HG03442 (cell line): ENCODE results near the gene HEBP2.
"Not testable (repeated sequence)": the region's sequence is repeated elsewhere in the genome, so short reads cannot be mapped to it uniquely, and the experiment has no call there.

ENCODE experiments used
- ATAC-seq: cut with Tn5 transposase; IDR thresholded peaks from one replicate; pipeline ENCODE4 v1.9.1; 2021; ENCODE audit warnings: mild to moderate bottlenecking, moderate library complexity; ENCODE audit not compliant: unreplicated experiment

The HEBP2 gene

GRCh38 chr6:138422861-138423260, 18.8 kb downstream of the HEBP2 start:
- ATAC-seq: no peak

GRCh38 chr6:138424004-138424904, 20.2 kb downstream of the HEBP2 start:
- no peak for ATAC-seq

GRCh38 chr6:138425256-138425655, 21.2 kb downstream of the HEBP2 start:
- ATAC-seq: not testable (repeated sequence)

- ATAC-seq: no peak
These were observed 22.6 kb downstream of the HEBP2 start for GRCh38 chr6:138426500-138427123.

- no peak for ATAC-seq
These were observed 23.7 kb downstream of the HEBP2 start for GRCh38 chr6:138427701-138428100.

GRCh38 chr6:138428944-138429598, 25.0 kb downstream of the HEBP2 start:
- ATAC-seq: no peak

- no peak for ATAC-seq
These were observed 25.7 kb downstream of the HEBP2 start for GRCh38 chr6:138429761-138430160.

- no peak for ATAC-seq
These were observed 26.5 kb downstream of the HEBP2 start for GRCh38 chr6:138430361-138431145.

GRCh38 chr6:138431256-138432062, 27.4 kb downstream of the HEBP2 start:
- ATAC-seq: no peak

- ATAC-seq: no peak
These were observed 28.0 kb downstream of the HEBP2 start for GRCh38 chr6:138432063-138432356.

- no peak for ATAC-seq
These were observed 30.1 kb downstream of the HEBP2 start for GRCh38 chr6:138434096-138434495.

GRCh38 chr6:138434925-138435324, 30.9 kb downstream of the HEBP2 start:
- no peak for ATAC-seq

- no peak for ATAC-seq
These were observed 35.5 kb downstream of the HEBP2 start for GRCh38 chr6:138439546-138439945.

GRCh38 chr6:138440296-138440695, 36.3 kb downstream of the HEBP2 start:
- no peak for ATAC-seq

GRCh38 chr6:138440758-138441357, 36.8 kb downstream of the HEBP2 start:
- no peak for ATAC-seq

- no peak for ATAC-seq
These were observed 37.9 kb downstream of the HEBP2 start for GRCh38 chr6:138441965-138442364.

- no peak for ATAC-seq
These were observed 38.6 kb downstream of the HEBP2 start for GRCh38 chr6:138442663-138443062.

GRCh38 chr6:138443979-138444378, 40.0 kb downstream of the HEBP2 start:
- no peak for ATAC-seq

GRCh38 chr6:138446821-138447220, 42.8 kb downstream of the HEBP2 start:
- ATAC-seq: no peak

- peak; percentile 70 for ATAC-seq
These were observed 46.4 kb downstream of the HEBP2 start for GRCh38 chr6:138450445-138450844.
